Measurements from ENCODE around the gene TAF1A.

Gene TAF1A

GRCh38 chr1:222554177-222554576 lies 35.6 kb downstream of the TAF1A start:
- no peak overlapping the region for H3K4me3 ChIP-seq (ENCODE audit: low read depth in 1 of 2, low read length in 2 of 2)
- H3K27ac ChIP-seq (ENCODE audit: low read length) = no peak overlapping the region
- peaks cover 10 to 32% of the 10 kb centered on the region in 2 donors for H3K36me3 ChIP-seq (ENCODE audit: control insufficient read depth in 1 of 2, insufficient read depth in 2 of 2, low read length in 2 of 2)
- no peaks in the 10 kb centered on the region for H3K27me3 ChIP-seq (ENCODE audit: low read depth, low read length)
- no peaks in the 10 kb centered on the region for H3K9me3 ChIP-seq (ENCODE audit: control insufficient read depth in 1 of 2, low read length in 2 of 2)
- no peaks in the 10 kb centered on the region for H3K4me1 ChIP-seq (ENCODE audit: control insufficient read depth in 1 of 2, insufficient read depth in 2 of 2, low read length in 2 of 2)

- Histone ChIP-seq H3K27me3 (ENCODE audit: low read depth, low read length) (no peaks in the 10 kb centered on the region), H3K9me3 (ENCODE audit: control insufficient read depth in 1 of 2, low read length in 2 of 2) (no peaks in the 10 kb centered on the region), H3K4me1 (ENCODE audit: control insufficient read depth in 1 of 2, insufficient read depth in 2 of 2, low read length in 2 of 2) (no peaks in the 10 kb centered on the region), H3K36me3 (ENCODE audit: control insufficient read depth in 1 of 2, insufficient read depth in 2 of 2, low read length in 2 of 2) (peaks cover 10 to 27% of the 10 kb centered on the region in 2 donors), H3K27ac (ENCODE audit: low read length) (no peak overlapping the region), H3K4me3 (ENCODE audit: low read depth in 1 of 2, low read length in 2 of 2) (no peak overlapping the region)
Observed at GRCh38 chr1:222552882-222553281, 36.9 kb downstream of the TAF1A start.

- H3K27me3 ChIP-seq (ENCODE audit: low read depth, low read length) = peaks cover 5% of the 10 kb centered on the region
- H3K27ac ChIP-seq (ENCODE audit: low read length) = no peak within 1 kb of the TSS
- H3K4me3 ChIP-seq (ENCODE audit: low read depth in 1 of 2, low read length in 2 of 2) = no peak within 1 kb of the TSS
- no peaks in the 10 kb centered on the region for H3K36me3 ChIP-seq (ENCODE audit: control insufficient read depth in 1 of 2, insufficient read depth in 2 of 2, low read length in 2 of 2)
- no peaks in the 10 kb centered on the region for H3K4me1 ChIP-seq (ENCODE audit: control insufficient read depth in 1 of 2, insufficient read depth in 2 of 2, low read length in 2 of 2)
- H3K9me3 ChIP-seq (ENCODE audit: control insufficient read depth in 1 of 2, low read length in 2 of 2) = no peaks in the 10 kb centered on the region
Observed at GRCh38 chr1:222547944-222548671, 41.6 kb downstream of the TAF1A start, which contains the start of gene HHIPL2. HHIPL2 (minus strand) TSS chr1:222548104; CDS start chr1:222548044, 60 bp downstream.

- Histone ChIP-seq H3K4me3 (ENCODE audit: low read depth in 1 of 2, low read length in 2 of 2) (no peak overlapping the region), H3K36me3 (ENCODE audit: control insufficient read depth in 1 of 2, insufficient read depth in 2 of 2, low read length in 2 of 2) (no peaks in the 10 kb centered on the region), H3K27ac (ENCODE audit: low read length) (no peak overlapping the region), H3K4me1 (ENCODE audit: control insufficient read depth in 1 of 2, insufficient read depth in 2 of 2, low read length in 2 of 2) (no peaks in the 10 kb centered on the region), H3K27me3 (ENCODE audit: low read depth, low read length) (peaks cover 5% of the 10 kb centered on the region), H3K9me3 (ENCODE audit: control insufficient read depth in 1 of 2, low read length in 2 of 2) (no peaks in the 10 kb centered on the region)
Observed at GRCh38 chr1:222547260-222547614, 42.5 kb downstream of the TAF1A start.

- H3K4me1 ChIP-seq (ENCODE audit: control insufficient read depth in 1 of 2, insufficient read depth in 2 of 2, low read length in 2 of 2) = no peaks in the 10 kb centered on the region
- no peaks in the 10 kb centered on the region for H3K9me3 ChIP-seq (ENCODE audit: control insufficient read depth in 1 of 2, low read length in 2 of 2)
- H3K27ac ChIP-seq (ENCODE audit: low read length) = no peak overlapping the region
- H3K27me3 ChIP-seq (ENCODE audit: low read depth, low read length) = peaks cover 5% of the 10 kb centered on the region
- no peak overlapping the region for H3K4me3 ChIP-seq (ENCODE audit: low read depth in 1 of 2, low read length in 2 of 2)
- H3K36me3 ChIP-seq (ENCODE audit: control insufficient read depth in 1 of 2, insufficient read depth in 2 of 2, low read length in 2 of 2) = no peaks in the 10 kb centered on the region
Observed at GRCh38 chr1:222546548-222547259, 43.0 kb downstream of the TAF1A start.

GRCh38 chr1:222546091-222546490 lies 43.6 kb downstream of the TAF1A start:
- no peak overlapping the region for H3K27ac ChIP-seq (ENCODE audit: low read length)
- peaks cover 5% of the 10 kb centered on the region for H3K27me3 ChIP-seq (ENCODE audit: low read depth, low read length)
- no peaks in the 10 kb centered on the region for H3K9me3 ChIP-seq (ENCODE audit: control insufficient read depth in 1 of 2, low read length in 2 of 2)
- no peak overlapping the region for H3K4me3 ChIP-seq (ENCODE audit: low read depth in 1 of 2, low read length in 2 of 2)
- H3K4me1 ChIP-seq (ENCODE audit: control insufficient read depth in 1 of 2, insufficient read depth in 2 of 2, low read length in 2 of 2) = no peaks in the 10 kb centered on the region
- H3K36me3 ChIP-seq (ENCODE audit: control insufficient read depth in 1 of 2, insufficient read depth in 2 of 2, low read length in 2 of 2) = no peaks in the 10 kb centered on the region

- H3K9me3 ChIP-seq (ENCODE audit: control insufficient read depth in 1 of 2, low read length in 2 of 2) = no peaks in the 10 kb centered on the region
- no peak overlapping the region for H3K4me3 ChIP-seq (ENCODE audit: low read depth in 1 of 2, low read length in 2 of 2)
- H3K27me3 ChIP-seq (ENCODE audit: low read depth, low read length) = peaks cover 5% of the 10 kb centered on the region
- no peak overlapping the region for H3K27ac ChIP-seq (ENCODE audit: low read length)
- no peaks in the 10 kb centered on the region for H3K4me1 ChIP-seq (ENCODE audit: control insufficient read depth in 1 of 2, insufficient read depth in 2 of 2, low read length in 2 of 2)
- no peaks in the 10 kb centered on the region for H3K36me3 ChIP-seq (ENCODE audit: control insufficient read depth in 1 of 2, insufficient read depth in 2 of 2, low read length in 2 of 2)
Observed at GRCh38 chr1:222543817-222544216, 45.9 kb downstream of the TAF1A start.

GRCh38 chr1:222540598-222540995 lies 49.1 kb downstream of the TAF1A start:
- Histone ChIP-seq H3K27ac (ENCODE audit: low read length) (no peak overlapping the region), H3K9me3 (ENCODE audit: control insufficient read depth in 1 of 2, low read length in 2 of 2) (no peaks in the 10 kb centered on the region), H3K36me3 (ENCODE audit: control insufficient read depth in 1 of 2, insufficient read depth in 2 of 2, low read length in 2 of 2) (no peaks in the 10 kb centered on the region), H3K4me1 (ENCODE audit: control insufficient read depth in 1 of 2, insufficient read depth in 2 of 2, low read length in 2 of 2) (no peaks in the 10 kb centered on the region), H3K4me3 (ENCODE audit: low read depth in 1 of 2, low read length in 2 of 2) (no peak overlapping the region), H3K27me3 (ENCODE audit: low read depth, low read length) (no peaks in the 10 kb centered on the region)

- Histone ChIP-seq H3K4me3 (ENCODE audit: low read depth in 1 of 2, low read length in 2 of 2) (no peak overlapping the region), H3K36me3 (ENCODE audit: control insufficient read depth in 1 of 2, insufficient read depth in 2 of 2, low read length in 2 of 2) (no peaks in the 10 kb centered on the region), H3K4me1 (ENCODE audit: control insufficient read depth in 1 of 2, insufficient read depth in 2 of 2, low read length in 2 of 2) (no peaks in the 10 kb centered on the region), H3K27me3 (ENCODE audit: low read depth, low read length) (no peaks in the 10 kb centered on the region), H3K9me3 (ENCODE audit: control insufficient read depth in 1 of 2, low read length in 2 of 2) (no peaks in the 10 kb centered on the region), H3K27ac (ENCODE audit: low read length) (no peak overlapping the region)
Observed at GRCh38 chr1:222539951-222540597, 49.7 kb downstream of the TAF1A start.

- no peaks in the 10 kb centered on the region for H3K4me1 ChIP-seq (ENCODE audit: control insufficient read depth in 1 of 2, insufficient read depth in 2 of 2, low read length in 2 of 2)
- no peaks in the 10 kb centered on the region for H3K9me3 ChIP-seq (ENCODE audit: control insufficient read depth in 1 of 2, low read length in 2 of 2)
- H3K36me3 ChIP-seq (ENCODE audit: control insufficient read depth in 1 of 2, insufficient read depth in 2 of 2, low read length in 2 of 2) = no peaks in the 10 kb centered on the region
- H3K4me3 ChIP-seq (ENCODE audit: low read depth in 1 of 2, low read length in 2 of 2) = no peak overlapping the region
- no peak overlapping the region for H3K27ac ChIP-seq (ENCODE audit: low read length)
- H3K27me3 ChIP-seq (ENCODE audit: low read depth, low read length) = no peaks in the 10 kb centered on the region
Observed at GRCh38 chr1:222535455-222535854, 54.3 kb downstream of the TAF1A start.

- Histone ChIP-seq H3K9me3 (ENCODE audit: control insufficient read depth in 1 of 2, low read length in 2 of 2) (no peaks in the 10 kb centered on the region), H3K4me1 (ENCODE audit: control insufficient read depth in 1 of 2, insufficient read depth in 2 of 2, low read length in 2 of 2) (no peaks in the 10 kb centered on the region), H3K27me3 (ENCODE audit: low read depth, low read length) (no peaks in the 10 kb centered on the region), H3K4me3 (ENCODE audit: low read depth in 1 of 2, low read length in 2 of 2) (no peak overlapping the region), H3K36me3 (ENCODE audit: control insufficient read depth in 1 of 2, insufficient read depth in 2 of 2, low read length in 2 of 2) (no peaks in the 10 kb centered on the region), H3K27ac (ENCODE audit: low read length) (no peak overlapping the region)
Observed at GRCh38 chr1:222530852-222531251, 58.9 kb downstream of the TAF1A start.
